Measurements from ENCODE around the gene ACRV1. TPM values are rescaled to one million over a fixed set of nuclear protein-coding genes. Genes with fewer than 3 reads are reported as not detected.

The ACRV1 gene
- total and polyA plus RNA-seq, 2 of the 4 experiments (the other 2 are of a cell fraction), result not detected

GRCh38 chr11:125663910-125664309, 16.7 kb downstream of the ACRV1 start:
- DNase-seq, result no peak
- ChIA-PET POLR2A (ENCODE audit: unreplicated experiment) (no interaction called here), CTCF (no interaction called here)
- peaks cover 2% of the 10 kb centered on the region; the same call in 1 of the 2 replicates for H3K9me1 ChIP-seq (ENCODE audit: insufficient read depth, low read length)
- no TSS peak for BruUV-seq (replicated peaks)
- H2BK20ac ChIP-seq (ENCODE audit: low read depth, low read length), result no peak overlapping the region
- intact Hi-C loops (cut with micrococcal nuclease) (no loop called here), in situ Hi-C loops (cut with MboI; ENCODE audit: low sequenced_read_pairs) (no loop called here), dilution Hi-C loops (cut with HindIII; ENCODE audit: low sequenced_read_pairs, unreplicated experiment) (no loop called here)
- no peak overlapping the region for H3K27ac ChIP-seq (ENCODE audit: insufficient read depth, low read length)
- H3K4me2 ChIP-seq (ENCODE audit: low read depth, low read length), result no peak overlapping the region
- H3K9me3 ChIP-seq (ENCODE audit: control insufficient read depth, insufficient read depth, low read length), result no peaks in the 10 kb centered on the region
- no peak overlapping the region for H3K23ac ChIP-seq (ENCODE audit: low read depth, low read length)
- TF ChIP-seq MAZ (IDR thresholded peaks at IDR 0.05; ENCODE audit: borderline replicate concordance, low read depth, low read length) (no peak), CTCF (conservative IDR thresholded peaks at IDR 0.05; ENCODE audit: low read depth, low read length) (no peak), ELK1 (IDR thresholded peaks at IDR 0.05; ENCODE audit: borderline replicate concordance, low read depth, low read length) (no peak), BHLHE40 (IDR thresholded peaks at IDR 0.05; ENCODE audit: low read depth, low read length) (no peak), RFX5 (IDR thresholded peaks at IDR 0.05; ENCODE audit: low read depth, low read length) (no peak), SMC3 (IDR thresholded peaks at IDR 0.05; ENCODE audit: low read depth, low read length) (no peak)
- H2AFZ ChIP-seq (replicated peaks; ENCODE audit: low read length, poor library complexity), result no peak overlapping the region
- WGBS, 2 experiments (ENCODE audit: extremely low coverage in 2 of 2, insufficient read length in 1 of 2), result 100% methylated on average over 1 of the region's 3 CpGs; no CpG with 5 or more reads in 1 of the 2 experiments
- H4K91ac ChIP-seq (ENCODE audit: insufficient read depth, low read depth, low read length), result no peak overlapping the region
- no peak overlapping the region for H3K4ac ChIP-seq (ENCODE audit: low read depth, low read length)
- no peak overlapping the region for H2AK5ac ChIP-seq (ENCODE audit: low read depth, low read length)
- H3K27me3 ChIP-seq (ENCODE audit: control insufficient read depth, insufficient read depth, low read length), result no peaks in the 10 kb centered on the region
- no peak overlapping the region for H4K5ac ChIP-seq (ENCODE audit: low read depth, low read length)
- H2AK9ac ChIP-seq (replicated peaks; ENCODE audit: low read depth, low read length, poor library complexity), result no peak overlapping the region
- no peak overlapping the region for H3K14ac ChIP-seq (replicated peaks; ENCODE audit: low read depth, low read length)
- no peak overlapping the region for H3K18ac ChIP-seq (ENCODE audit: low read depth, low read length)
- H3K36me3 ChIP-seq (ENCODE audit: control insufficient read depth, insufficient read depth, low read length), result 0 out of 2 replicates have a peak, but pooled peaks cover 1% of the 10 kb centered on the region
- H3K4me1 ChIP-seq (ENCODE audit: control insufficient read depth, insufficient read depth, low read length), result no peaks in the 10 kb centered on the region
- H4K20me1 ChIP-seq (ENCODE audit: insufficient read depth, low read length), result no peaks in the 10 kb centered on the region
- H3K79me1 ChIP-seq (ENCODE audit: low read depth in 1 of 2, low read length in 2 of 2), result peaks cover 3 to 4% of the 10 kb centered on the region in 2 experiments; a peak in 2 of 4 replicates
- no peak for ATAC-seq (ENCODE audit: low read depth)
- no peak overlapping the region for H3K4me3 ChIP-seq (ENCODE audit: insufficient read depth, low read depth, low read length)
- no peak overlapping the region for H3K9ac ChIP-seq (ENCODE audit: low read depth, low read length)
- no peak overlapping the region for H2BK5ac ChIP-seq (ENCODE audit: low read depth, low read length, poor library complexity, severe bottlenecking)
- no peak overlapping the region for H2BK15ac ChIP-seq (ENCODE audit: low read depth, low read length)
- H4K8ac ChIP-seq (ENCODE audit: low read depth in 2 of 2, low read length in 2 of 2), result no peak overlapping the region
- H2BK120ac ChIP-seq (ENCODE audit: low read depth, low read length), result no peak overlapping the region
- no peak overlapping the region for H3K56ac ChIP-seq (ENCODE audit: extremely low read depth, insufficient read depth, low read length)
